Measurements from ENCODE around the gene SYNJ2. TPM values are rescaled to one million over a fixed set of nuclear protein-coding genes. Genes with fewer than 3 reads are reported as not detected.
A peak's percentile ranks its signal among the peaks of the same experiment; 100 is the strongest.
"Not testable (repeated sequence)": the region's sequence is repeated elsewhere in the genome, so short reads cannot be mapped to it uniquely, and the experiment has no call there.

The SYNJ2 gene
- polyA plus RNA-seq (2014; cell fraction: cytosol; rRNA removed), result 0.82 and 1.5 TPM in 2 replicates
- polyA plus RNA-seq (2014; cell fraction: nucleus; rRNA removed), result 0.77 and 1.4 TPM in 2 replicates

GRCh38 chr6:157981395-157982101 is at the start of gene SYNJ2:
SYNJ2 (plus strand) TSS chr6:157981863; CDS start chr6:157981962, 99 bp downstream.
- peak; percentile 57 for DNase-seq (ENCODE audit: low spot score)

- DNase-seq (ENCODE audit: low spot score), result no peak
Measured at GRCh38 chr6:157935786-157936185, 45.9 kb upstream of the SYNJ2 start.

- no peak for DNase-seq (ENCODE audit: low spot score)
Measured at GRCh38 chr6:157937318-157937717, 44.3 kb upstream of the SYNJ2 start.

GRCh38 chr6:157937916-157938315 is 43.7 kb upstream of the SYNJ2 start:
- DNase-seq (ENCODE audit: low spot score), result no peak

- DNase-seq (ENCODE audit: low spot score), result not testable (repeated sequence)
Measured at GRCh38 chr6:157940375-157941036, 41.2 kb upstream of the SYNJ2 start.

GRCh38 chr6:157941101-157941863 is 40.4 kb upstream of the SYNJ2 start:
- DNase-seq (ENCODE audit: low spot score), result no peak

GRCh38 chr6:157942351-157942750 is 39.3 kb upstream of the SYNJ2 start:
- DNase-seq (ENCODE audit: low spot score), result no peak

GRCh38 chr6:157943249-157943963 is 38.3 kb upstream of the SYNJ2 start:
- no peak for DNase-seq (ENCODE audit: low spot score)

- no peak for DNase-seq (ENCODE audit: low spot score)
Measured at GRCh38 chr6:157943964-157944283, 37.7 kb upstream of the SYNJ2 start.

GRCh38 chr6:157944983-157945931 is 36.4 kb upstream of the SYNJ2 start:
- DNase-seq (ENCODE audit: low spot score), result no peak

GRCh38 chr6:157946053-157946617 is 35.5 kb upstream of the SYNJ2 start:
- DNase-seq (ENCODE audit: low spot score), result no peak

- peak; percentile 50 for DNase-seq (ENCODE audit: low spot score)
Measured at GRCh38 chr6:157946865-157947532, 34.7 kb upstream of the SYNJ2 start.

GRCh38 chr6:157950899-157951298 is 30.8 kb upstream of the SYNJ2 start:
- not testable (repeated sequence) for DNase-seq (ENCODE audit: low spot score)

- no peak for DNase-seq (ENCODE audit: low spot score)
Measured at GRCh38 chr6:157951828-157952227, 29.8 kb upstream of the SYNJ2 start.

GRCh38 chr6:157952861-157953351 is 28.8 kb upstream of the SYNJ2 start:
- DNase-seq (ENCODE audit: low spot score), result no peak

GRCh38 chr6:157953580-157954091 is 28.0 kb upstream of the SYNJ2 start:
- DNase-seq (ENCODE audit: low spot score), result peak; percentile 47

- peak; percentile 13 for DNase-seq (ENCODE audit: low spot score)
Measured at GRCh38 chr6:157954150-157955117, 27.2 kb upstream of the SYNJ2 start.

- no peak for DNase-seq (ENCODE audit: low spot score)
Measured at GRCh38 chr6:157955675-157956074, 26.0 kb upstream of the SYNJ2 start.

All from SK-N-DZ (cell line).